Neural cell (in vitro differentiated cells): ENCODE measurements around the gene TCTN3. TPM values are rescaled to one million over a fixed set of nuclear protein-coding genes. Genes with fewer than 3 reads are reported as not detected.
"Not testable (repeated sequence)": the region's sequence is repeated elsewhere in the genome, so short reads cannot be mapped to it uniquely, and the experiment has no call there.

Source experiments
- H2AFZ ChIP-seq: fragments of 200-600, 300-800 bp; sonication (generic), shearing (Covaris generic); 2 replicates; pipeline ENCODE4 v1.6.0; 2014; ENCODE audit warnings: low read depth, mild to moderate bottlenecking, antibody characterized with exemption, low read length, moderate library complexity
- H3F3A ChIP-seq: fragments of 200-600 bp; shearing (Covaris generic); 2 replicates; pipeline ENCODE4 v1.6.1; 2016; ENCODE audit warnings: mild to moderate bottlenecking, moderate library complexity, mixed read lengths, antibody characterized with exemption, low read length; ENCODE audit not compliant: insufficient read depth, poor library complexity, severe bottlenecking
- H3K27ac ChIP-seq: fragments of 200-600, 300-800 bp; sonication (generic), shearing (Covaris generic); 2 replicates; pipeline ENCODE4 v1.5.1; 2014; ENCODE audit warnings: mild to moderate bottlenecking, low read length, moderate library complexity
- H3K27me3 ChIP-seq: fragments of 300-800, 200-600 bp; sonication (generic), shearing (Covaris generic); 2 replicates; pipeline ENCODE4 v1.6.0; 2014; ENCODE audit warnings: mild to moderate bottlenecking, low read depth, low read length, moderate library complexity; ENCODE audit not compliant: insufficient read depth
- H3K36me3 ChIP-seq: fragments of 300-800, 200-600 bp; sonication (generic), shearing (Covaris generic); 2 replicates; pipeline ENCODE4 v1.5.1; 2014; ENCODE audit warnings: mild to moderate bottlenecking, antibody characterized with exemption, low read length, moderate library complexity; ENCODE audit not compliant: insufficient read depth
- H3K4me2 ChIP-seq: fragments of 300-800, 200-600 bp; sonication (generic), shearing (Covaris generic); 2 replicates; pipeline ENCODE4 v1.6.0; 2014; ENCODE audit warnings: mild to moderate bottlenecking, low read length
- H3K4me3 ChIP-seq: fragments of 300-800, 200-600 bp; sonication (generic), shearing (Covaris generic); 2 replicates; pipeline ENCODE4 v1.5.1; 2014; ENCODE audit warnings: mild to moderate bottlenecking, low read length, moderate library complexity
- H3K79me2 ChIP-seq: fragments of 200-600 bp; shearing (Covaris generic); replicated peaks from 2 replicates; pipeline ENCODE4 v1.6.0; 2014; ENCODE audit warnings: mild to moderate bottlenecking, low read length, moderate library complexity; ENCODE audit not compliant: insufficient read depth
- H3K9ac ChIP-seq: fragments of 300-800, 200-600 bp; sonication (generic), shearing (Covaris generic); 2 replicates; pipeline ENCODE4 v1.6.1; 2016; ENCODE audit warnings: mild to moderate bottlenecking, low read length, mixed read lengths
- H3K9me2 ChIP-seq: fragments of 200-600 bp; shearing (Covaris generic); 2 replicates; pipeline ENCODE4 v1.6.1; 2016; ENCODE audit warnings: mild to moderate bottlenecking, low read length, mixed read lengths; ENCODE audit not compliant: insufficient read depth
- H3K9me3 ChIP-seq: fragments of 200-600, 300-800 bp; sonication (generic), shearing (Covaris generic); 2 replicates; pipeline ENCODE4 v1.6.1; 2016; ENCODE audit warnings: mild to moderate bottlenecking, mixed run types, low read length, moderate library complexity, mixed read lengths
- H4K20me1 ChIP-seq: fragments of 200-600 bp; shearing (Covaris generic); 2 replicates; pipeline ENCODE4 v1.6.1; 2016; ENCODE audit warnings: mild to moderate bottlenecking, mixed run types; ENCODE audit not compliant: insufficient read depth
- CTCF ChIP-seq: fragments of 450-650 bp; IDR thresholded peaks from 2 replicates; pipeline ENCODE4 v1.5.1; 2014; ENCODE audit warnings: antibody characterized with exemption, mild to moderate bottlenecking, moderate library complexity; ENCODE audit not compliant: poor library complexity, severe bottlenecking
- EP300 ChIP-seq: fragments of 450-650 bp; conservative IDR thresholded peaks from 2 replicates; pipeline ENCODE4 v1.6.1; 2014; ENCODE audit warnings: antibody characterized with exemption, mild to moderate bottlenecking, moderate library complexity; ENCODE audit not compliant: poor library complexity, severe bottlenecking
- EZH2 ChIP-seq: fragments of 200-600, 300-800 bp; shearing (Covaris generic), sonication (generic); IDR thresholded peaks from 2 replicates; pipeline ENCODE4 v1.6.1; 2014; ENCODE audit warnings: antibody characterized with exemption, low read length, borderline replicate concordance, mild to moderate bottlenecking; ENCODE audit not compliant: insufficient read depth, poor library complexity, severe bottlenecking
- MXI1 ChIP-seq: fragments of 450-650 bp; conservative IDR thresholded peaks from 2 replicates; pipeline ENCODE4 v1.6.1; 2014; ENCODE audit warnings: antibody characterized with exemption, mild to moderate bottlenecking; ENCODE audit not compliant: poor library complexity, severe bottlenecking
- RAD21 ChIP-seq: fragments of 450-650 bp; conservative IDR thresholded peaks from 2 replicates; pipeline ENCODE4 v1.6.1; 2014; ENCODE audit warnings: antibody characterized with exemption, mild to moderate bottlenecking, moderate library complexity
- SMC3 ChIP-seq: fragments of 450-650 bp; conservative IDR thresholded peaks from 2 replicates; pipeline ENCODE4 v1.6.1; 2014; ENCODE audit warnings: antibody characterized with exemption, mild to moderate bottlenecking, moderate library complexity; ENCODE audit not compliant: poor library complexity
- TAF1 ChIP-seq: IDR thresholded peaks from 2 replicates; pipeline ENCODE4 v1.6.1; 2012; ENCODE audit warnings: low read depth
- polyA plus RNA-seq: library from polyadenylated mRNA; depleted of rRNA; stranded (reverse); fragments of >200 nt; gene quantifications from 2 replicates; pipeline ENCODE4 v1.2.3, GENCODE V29; 2014

The TCTN3 gene
- polyA plus RNA-seq, 1 donor from 2014 or later = 22.2 TPM

- H3K9ac ChIP-seq = no peak overlapping the region
- H3K27ac ChIP-seq = no peak overlapping the region
- no peaks in the 10 kb centered on the region for H3K9me2 ChIP-seq
- H2AFZ ChIP-seq = no peak overlapping the region
- H3K4me2 ChIP-seq = no peak overlapping the region
- no peaks in the 10 kb centered on the region for H3F3A ChIP-seq
- H3K79me2 ChIP-seq = no peaks in the 10 kb centered on the region
- H3K9me3 ChIP-seq = no peaks in the 10 kb centered on the region
- no peaks in the 10 kb centered on the region for H3K27me3 ChIP-seq
- H3K36me3 ChIP-seq = no peaks in the 10 kb centered on the region
- no peak for TF ChIP-seq RAD21
- TF ChIP-seq SMC3 = no peak
- TF ChIP-seq EP300 = no peak
- TF ChIP-seq EZH2 = no peak
- no peak for TF ChIP-seq CTCF
- no peak overlapping the region for H3K4me3 ChIP-seq
- no peaks in the 10 kb centered on the region for H4K20me1 ChIP-seq
These were observed 35.8 kb upstream of the TCTN3 start for GRCh38 chr10:95729323-95730055.

GRCh38 chr10:95728526-95728925 lies 34.8 kb upstream of the TCTN3 start:
- H3K9ac ChIP-seq = no peak overlapping the region
- no peak overlapping the region for H2AFZ ChIP-seq
- H3K4me2 ChIP-seq = no peak overlapping the region
- H3K9me2 ChIP-seq = no peaks in the 10 kb centered on the region
- no peaks in the 10 kb centered on the region for H3K9me3 ChIP-seq
- H3K27me3 ChIP-seq = no peaks in the 10 kb centered on the region
- no peaks in the 10 kb centered on the region for H3F3A ChIP-seq
- H3K27ac ChIP-seq = no peak overlapping the region
- H3K36me3 ChIP-seq = no peaks in the 10 kb centered on the region
- TF ChIP-seq TAF1 = no peak
- TF ChIP-seq MXI1 = no peak
- no peaks in the 10 kb centered on the region for H4K20me1 ChIP-seq
- no peaks in the 10 kb centered on the region for H3K79me2 ChIP-seq
- H3K4me3 ChIP-seq = no peak overlapping the region

GRCh38 chr10:95722496-95722895 lies 28.8 kb upstream of the TCTN3 start:
- H2AFZ ChIP-seq, H3K27me3 ChIP-seq, H3K27ac ChIP-seq, H3K9me2 ChIP-seq, H3K36me3 ChIP-seq, H3K9me3 ChIP-seq, H3K4me3 ChIP-seq, H3K9ac ChIP-seq, H3F3A ChIP-seq, H3K79me2 ChIP-seq, H4K20me1 ChIP-seq, H3K4me2 ChIP-seq: not testable (repeated sequence)

GRCh38 chr10:95720745-95721144 lies 27.0 kb upstream of the TCTN3 start:
- H3K79me2 ChIP-seq, H3K9me2 ChIP-seq, H3F3A ChIP-seq, H3K36me3 ChIP-seq, H4K20me1 ChIP-seq, H3K9ac ChIP-seq, H3K4me2 ChIP-seq, H2AFZ ChIP-seq, H3K4me3 ChIP-seq, H3K27me3 ChIP-seq, H3K27ac ChIP-seq, H3K9me3 ChIP-seq: not testable (repeated sequence)
